AG09309 (cell line): ENCODE data around the gene TRPM4.
"Not testable (repeated sequence)": the region's sequence is repeated elsewhere in the genome, so short reads cannot be mapped to it uniquely, and the experiment has no call there.

Experiments used
- DNase-seq: peaks from one replicate; pipeline ENCODE4 v3.0.0-alpha.2; 2010; ENCODE audit warnings: low read depth
- H3K4me3 ChIP-seq: 2 replicates; pipeline ENCODE4 v1.5.1; 2011; ENCODE audit warnings: mild to moderate bottlenecking, low read depth, low read length, moderate library complexity; ENCODE audit not compliant: control insufficient read depth
- TF ChIP-seq, protein P1 (sequence below): IDR thresholded peaks from 2 replicates; pipeline ENCODE4 v1.5.1; 2011; ENCODE audit warnings: mild to moderate bottlenecking, low read depth, low read length, inconsistent platforms; ENCODE audit not compliant: insufficient read depth, control insufficient read depth; ENCODE audit errors: missing control alignments

The TRPM4 gene

DNA sequence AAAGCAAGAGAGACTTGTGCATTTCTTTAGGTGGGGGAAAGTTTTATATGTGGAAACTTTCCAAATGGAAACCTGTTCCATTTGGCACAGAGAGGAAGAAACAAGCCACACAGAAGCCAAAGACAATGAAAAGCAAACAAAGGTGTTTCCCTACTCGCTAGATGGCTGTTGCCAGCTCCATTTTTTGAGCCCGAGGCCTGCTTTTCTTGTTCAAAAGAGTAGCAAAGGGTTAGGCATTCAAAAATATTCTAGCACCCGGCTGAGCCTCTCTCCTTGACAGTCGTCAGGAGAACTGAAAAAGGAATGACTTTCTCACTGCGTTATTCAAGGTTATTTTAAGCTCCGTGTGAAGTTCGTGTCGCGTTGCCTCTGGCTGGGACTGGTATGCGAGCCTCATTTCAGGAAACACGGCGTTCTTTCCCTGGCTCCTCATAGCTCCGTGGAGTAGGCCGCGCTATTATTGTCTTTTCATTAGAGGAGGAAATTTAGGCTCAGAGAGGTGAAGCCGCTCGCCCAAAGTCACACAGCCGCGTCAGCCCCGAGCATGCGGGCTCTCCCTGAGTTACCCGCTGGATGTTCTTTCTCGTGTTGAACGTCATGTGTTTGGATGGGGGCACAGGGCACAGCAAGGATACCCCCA is 7.6 kb downstream of the TRPM4 start:
- no peak for DNase-seq
- H3K4me3 ChIP-seq, result no peak overlapping the region
- TF ChIP-seq, protein P1, sequence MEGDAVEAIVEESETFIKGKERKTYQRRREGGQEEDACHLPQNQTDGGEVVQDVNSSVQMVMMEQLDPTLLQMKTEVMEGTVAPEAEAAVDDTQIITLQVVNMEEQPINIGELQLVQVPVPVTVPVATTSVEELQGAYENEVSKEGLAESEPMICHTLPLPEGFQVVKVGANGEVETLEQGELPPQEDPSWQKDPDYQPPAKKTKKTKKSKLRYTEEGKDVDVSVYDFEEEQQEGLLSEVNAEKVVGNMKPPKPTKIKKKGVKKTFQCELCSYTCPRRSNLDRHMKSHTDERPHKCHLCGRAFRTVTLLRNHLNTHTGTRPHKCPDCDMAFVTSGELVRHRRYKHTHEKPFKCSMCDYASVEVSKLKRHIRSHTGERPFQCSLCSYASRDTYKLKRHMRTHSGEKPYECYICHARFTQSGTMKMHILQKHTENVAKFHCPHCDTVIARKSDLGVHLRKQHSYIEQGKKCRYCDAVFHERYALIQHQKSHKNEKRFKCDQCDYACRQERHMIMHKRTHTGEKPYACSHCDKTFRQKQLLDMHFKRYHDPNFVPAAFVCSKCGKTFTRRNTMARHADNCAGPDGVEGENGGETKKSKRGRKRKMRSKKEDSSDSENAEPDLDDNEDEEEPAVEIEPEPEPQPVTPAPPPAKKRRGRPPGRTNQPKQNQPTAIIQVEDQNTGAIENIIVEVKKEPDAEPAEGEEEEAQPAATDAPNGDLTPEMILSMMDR, result no peak

DNA sequence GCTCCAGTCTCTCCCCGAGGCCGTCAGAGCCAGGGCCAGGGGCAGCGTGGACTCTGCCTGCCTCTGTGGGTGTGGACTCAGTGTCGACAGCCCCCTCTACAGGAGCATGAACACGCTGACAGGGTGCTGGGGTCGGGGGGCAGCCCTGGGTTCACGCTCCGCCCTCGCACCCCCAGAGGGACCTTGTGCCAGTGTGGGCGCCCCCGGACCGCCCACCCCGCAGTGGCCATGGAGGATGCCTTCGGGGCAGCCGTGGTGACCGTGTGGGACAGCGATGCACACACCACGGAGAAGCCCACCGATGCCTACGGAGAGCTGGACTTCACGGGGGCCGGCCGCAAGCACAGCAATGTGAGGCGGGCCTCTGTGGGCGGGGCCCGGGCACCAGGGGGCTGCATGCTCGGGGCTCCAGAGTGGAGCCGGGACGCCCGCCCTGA is 8.3 kb downstream of the TRPM4 start:
- TF ChIP-seq, protein P1, result no peak
- DNase-seq, result no peak
- no peak overlapping the region for H3K4me3 ChIP-seq

GRCh38 chr19:49167857-49168409 is 10.3 kb downstream of the TRPM4 start:
- H3K4me3 ChIP-seq, result no peak overlapping the region
- no peak for DNase-seq
- TF ChIP-seq, protein P1, result no peak

DNA sequence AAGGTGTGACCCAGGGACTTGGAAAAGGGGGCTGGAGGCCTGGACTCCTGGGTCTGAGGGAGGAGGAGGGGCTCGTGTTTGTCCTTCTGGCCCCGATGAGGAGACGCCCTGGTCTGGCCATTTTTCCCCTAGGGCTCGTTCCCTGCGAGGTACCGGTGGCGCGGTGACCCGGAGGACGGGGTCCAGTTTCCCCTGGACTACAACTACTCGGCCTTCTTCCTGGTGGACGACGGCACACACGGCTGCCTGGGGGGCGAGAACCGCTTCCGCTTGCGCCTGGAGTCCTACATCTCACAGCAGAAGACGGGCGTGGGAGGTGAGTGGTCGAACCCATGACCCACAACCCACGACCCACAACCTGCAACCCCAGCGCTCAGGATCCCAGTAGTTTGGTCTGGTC is 10.8 kb downstream of the TRPM4 start:
- H3K4me3 ChIP-seq, result no peak overlapping the region
- DNase-seq, result no peak
- TF ChIP-seq, protein P1, result no peak

DNA sequence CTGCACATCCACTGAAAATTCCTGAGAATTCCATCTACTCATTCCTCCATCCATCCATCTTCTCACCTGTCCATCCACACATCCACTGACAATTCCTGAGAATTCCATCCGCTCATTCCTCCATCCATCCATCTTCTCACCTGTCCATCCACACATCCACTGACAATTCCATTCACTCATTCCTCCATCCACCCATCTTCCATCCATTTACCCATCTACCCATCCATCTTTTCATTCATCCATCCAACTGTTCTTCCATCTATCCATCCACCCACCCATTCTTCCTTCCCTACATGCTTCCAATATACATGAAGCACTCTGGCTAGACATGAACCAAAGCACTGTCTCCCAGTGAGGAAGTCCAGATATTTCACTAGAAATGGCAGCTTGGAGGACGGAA is 15.6 kb downstream of the TRPM4 start:
- no peak for DNase-seq
- no peak overlapping the region for H3K4me3 ChIP-seq
- TF ChIP-seq, protein P1, result no peak

GRCh38 chr19:49180659-49181058 is 23.1 kb downstream of the TRPM4 start:
- no peak for DNase-seq
- TF ChIP-seq, protein P1, result no peak
- no peak overlapping the region for H3K4me3 ChIP-seq

- H3K4me3 ChIP-seq, DNase-seq: not testable (repeated sequence)
Observed at GRCh38 chr19:49182010-49182847, 24.6 kb downstream of the TRPM4 start.
